ENCODE measurements around the gene NPPA.
A peak's percentile ranks its signal among the peaks of the same experiment; 100 is the strongest.

The NPPA gene

GRCh38 chr1:11842154-11843041 is 5.2 kb downstream of the NPPA start:
- peak in 4 of 58 donors; percentile 2 to 16 (median 5) for DNase-seq

- peak in 1 of 58 donors; percentile 12 for DNase-seq
Measured at GRCh38 chr1:11841245-11842153, 6.1 kb downstream of the NPPA start.

GRCh38 chr1:11839727-11840705 is 7.6 kb downstream of the NPPA start:
- no peak for DNase-seq

DNA sequence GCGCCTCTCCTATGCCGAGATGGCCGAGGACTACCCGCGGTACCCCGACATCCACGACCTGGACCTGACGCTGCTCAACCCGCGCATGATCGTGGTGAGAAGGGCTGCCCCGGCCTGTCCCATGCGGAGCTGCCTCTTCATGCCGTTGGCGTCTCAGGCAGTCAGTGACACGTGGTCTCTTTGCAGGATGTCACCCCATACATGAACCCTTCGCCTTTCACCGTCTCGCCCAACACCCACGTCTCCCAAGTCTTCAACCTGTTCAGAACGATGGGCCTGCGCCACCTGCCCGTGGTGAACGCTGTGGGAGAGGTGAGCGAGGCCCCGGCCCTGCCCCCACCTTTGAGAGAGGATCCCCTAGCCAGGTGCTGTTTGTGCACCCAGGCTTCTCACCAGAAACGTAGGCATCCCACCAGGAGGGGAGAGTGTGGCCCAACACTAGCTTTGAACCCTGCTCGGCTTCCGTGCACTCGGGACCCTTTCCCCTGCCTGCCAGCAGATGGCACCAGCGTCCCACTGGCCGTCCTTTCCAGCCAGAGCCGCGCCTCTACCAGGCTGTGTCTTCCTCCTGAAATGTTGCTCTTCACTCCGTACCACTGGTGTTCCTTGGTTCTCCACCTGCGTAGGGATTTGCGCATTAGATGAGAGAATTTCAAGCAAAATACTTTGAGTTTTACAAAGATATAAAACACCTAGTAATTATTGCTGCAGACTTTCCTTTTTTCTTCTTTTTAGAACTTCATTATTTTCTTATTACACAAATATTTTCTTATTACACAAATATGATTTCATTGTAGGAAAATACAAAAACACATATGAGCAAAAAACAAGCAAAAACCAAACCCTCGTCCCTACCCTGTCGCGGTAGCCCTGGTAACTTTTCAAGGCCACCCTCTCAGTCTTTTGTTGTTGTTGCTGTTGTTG is 9.0 kb downstream of the NPPA start:
- peak in 55 of 58 donors; percentile 3 to 75 (median 48) for DNase-seq

GRCh38 chr1:11837767-11838348 is 9.7 kb downstream of the NPPA start:
- DNase-seq: no peak

- DNase-seq: no peak
Measured at GRCh38 chr1:11836955-11837766, 10.4 kb downstream of the NPPA start.

- DNase-seq: no peak
Measured at GRCh38 chr1:11835441-11836225, 11.9 kb downstream of the NPPA start.

DNA sequence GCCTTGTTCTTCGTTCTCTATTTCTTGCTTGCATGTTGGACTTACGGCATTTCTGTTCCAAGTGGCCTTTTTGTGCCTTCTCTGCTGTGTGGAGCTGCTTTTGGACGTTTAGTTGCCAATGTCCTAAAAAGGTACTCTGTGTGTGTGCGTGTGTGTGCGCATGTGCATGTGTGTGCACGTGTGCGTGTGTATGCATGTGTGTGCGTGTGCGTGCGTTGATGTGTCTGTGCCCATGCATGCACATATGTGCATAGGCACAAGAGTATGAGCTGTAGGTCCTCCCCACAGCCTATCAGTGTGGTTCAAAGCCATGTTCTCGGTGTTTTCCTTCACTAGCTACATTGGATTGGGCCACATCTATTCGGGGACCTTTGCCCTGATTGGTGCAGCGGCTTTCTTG is 13.7 kb downstream of the NPPA start:
- DNase-seq: no peak

GRCh38 chr1:11833497-11833896 is 14.1 kb downstream of the NPPA start:
- DNase-seq: no peak

DNA sequence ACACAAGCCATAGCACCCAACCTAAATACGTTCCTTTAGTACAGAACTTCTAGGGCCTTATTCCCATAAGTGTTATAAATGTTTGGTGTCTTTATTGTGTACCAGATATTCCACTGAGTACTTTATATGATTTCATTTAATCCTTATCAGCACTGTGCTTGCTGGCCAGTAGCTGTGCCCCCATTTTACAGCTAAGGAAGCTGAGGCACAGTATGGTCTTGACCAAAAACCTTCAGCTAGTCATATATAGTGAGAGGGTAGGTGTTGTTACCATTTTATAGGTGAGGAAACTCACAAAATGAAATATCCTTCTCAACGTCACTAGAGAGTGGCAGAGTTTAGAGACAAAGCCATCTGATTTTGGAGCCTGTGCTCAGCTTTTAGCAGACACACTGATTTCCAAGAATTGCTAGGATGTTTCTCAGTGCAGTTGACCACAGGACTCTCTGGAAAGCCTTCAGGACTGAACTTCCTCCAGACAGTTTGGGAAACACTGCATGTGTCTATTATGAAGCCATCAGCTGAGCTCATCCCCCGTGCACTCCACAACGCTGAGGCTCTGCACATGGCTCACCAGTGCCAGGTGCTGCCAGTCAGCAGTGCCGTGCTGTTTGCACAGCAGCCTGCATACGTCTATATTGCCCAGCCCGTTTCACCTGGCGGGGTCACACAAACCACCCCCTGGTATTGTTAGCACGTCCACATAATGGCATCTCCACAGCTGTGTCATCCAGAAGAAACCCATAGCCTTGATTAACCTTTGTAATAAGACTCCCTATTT is 15.4 kb downstream of the NPPA start:
- no peak for DNase-seq

- DNase-seq: no peak
Measured at GRCh38 chr1:11828511-11828910, 19.1 kb downstream of the NPPA start.

DNA sequence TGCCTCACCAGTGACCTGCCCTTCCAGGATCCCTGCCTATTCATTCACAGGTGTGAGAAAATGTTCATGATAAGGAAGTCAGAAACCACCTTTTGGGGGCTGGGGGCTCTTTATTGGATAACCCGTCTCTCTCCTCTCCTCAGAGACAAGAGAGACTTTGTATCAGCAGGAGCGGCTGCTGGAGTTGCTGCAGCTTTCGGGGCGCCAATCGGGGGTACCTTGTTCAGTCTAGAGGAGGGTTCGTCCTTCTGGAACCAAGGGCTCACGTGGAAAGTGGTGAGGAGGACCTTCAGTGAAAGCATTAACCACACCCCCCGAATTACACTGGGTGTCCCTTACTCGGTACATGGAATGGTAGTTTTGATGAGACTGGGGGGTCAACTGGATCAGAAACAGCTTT is 20.6 kb downstream of the NPPA start:
- no peak for DNase-seq

GRCh38 chr1:11825131-11825530 is 22.5 kb downstream of the NPPA start:
- no peak for DNase-seq

GRCh38 chr1:11823366-11824137 is 24.0 kb downstream of the NPPA start:
- no peak for DNase-seq

- DNase-seq: no peak
Measured at GRCh38 chr1:11822091-11822490, 25.5 kb downstream of the NPPA start.

DNA sequence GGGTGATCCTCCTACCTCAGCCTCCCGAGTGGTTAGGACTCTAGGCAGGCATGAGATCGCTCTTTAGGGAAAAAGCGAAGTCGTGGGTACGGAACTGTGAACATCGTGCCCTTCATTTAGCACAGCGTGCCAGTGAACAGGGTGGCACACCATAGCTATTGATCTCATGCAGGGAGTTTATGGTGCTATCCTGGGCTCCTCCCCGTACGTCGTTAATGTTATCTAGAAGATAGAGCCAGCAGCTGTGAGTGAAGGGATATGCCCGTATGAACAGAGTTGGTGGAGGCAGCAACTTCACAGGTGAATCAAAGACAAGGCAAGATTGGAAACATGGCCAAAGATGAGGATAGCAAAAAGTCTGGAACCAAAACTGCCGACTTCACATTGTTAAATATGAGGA is 30.4 kb downstream of the NPPA start:
- DNase-seq: no peak

Measured in anterior cingulate cortex (tissue), 58 donors.